ENCODE measurements around the gene LEKR1.

Gene LEKR1

GRCh38 chr3:157086775-157087174 is 260.6 kb downstream of the LEKR1 start:
- DNase-seq = no peak

- DNase-seq = no peak
Observed at GRCh38 chr3:157087373-157087772, 261.2 kb downstream of the LEKR1 start.

- no peak for DNase-seq
Observed at GRCh38 chr3:157087780-157088600, 261.8 kb downstream of the LEKR1 start.

GRCh38 chr3:157088601-157089454 is 262.7 kb downstream of the LEKR1 start:
- peak; percentile 97 for DNase-seq

GRCh38 chr3:157089455-157090221 is 263.5 kb downstream of the LEKR1 start:
- no peak for DNase-seq

GRCh38 chr3:157091083-157091833 is 265.1 kb downstream of the LEKR1 start:
- DNase-seq = no peak

GRCh38 chr3:157092230-157092629 is 266.1 kb downstream of the LEKR1 start:
- no peak for DNase-seq

GRCh38 chr3:157093096-157093495 is 266.9 kb downstream of the LEKR1 start:
- DNase-seq = no peak

- DNase-seq = no peak
Observed at GRCh38 chr3:157094301-157094700, 268.1 kb downstream of the LEKR1 start.

GRCh38 chr3:157094751-157095480 is 268.8 kb downstream of the LEKR1 start:
- DNase-seq = no peak
